BLaER1 (cell line): ENCODE measurements around the gene SLFN12L.
A peak's percentile ranks its signal among the peaks of the same experiment; 100 is the strongest.
"Not testable (repeated sequence)": the region's sequence is repeated elsewhere in the genome, so short reads cannot be mapped to it uniquely, and the experiment has no call there.

Experiments used
- H3K27ac ChIP-seq: shearing (Covaris generic); formaldehyde crosslinking; 2 replicates; pipeline ENCODE4 v1.8.1; 2022
- H3K27me3 ChIP-seq: shearing (Covaris generic); formaldehyde crosslinking; 2 replicates; pipeline ENCODE4 v1.8.1; 2022
- H3K36me3 ChIP-seq: shearing (Covaris generic); formaldehyde crosslinking; 2 replicates; pipeline ENCODE4 v1.8.1; 2022
- H3K4me1 ChIP-seq: shearing (Covaris generic); formaldehyde crosslinking; 2 replicates; pipeline ENCODE4 v1.8.1; 2022
- H3K4me2 ChIP-seq: shearing (Covaris generic); formaldehyde crosslinking; 2 replicates; pipeline ENCODE4 v1.8.1; 2022
- H3K4me3 ChIP-seq: shearing (Covaris generic); formaldehyde crosslinking; 2 replicates; pipeline ENCODE4 v1.8.1; 2022
- H3K9ac ChIP-seq: shearing (Covaris generic); formaldehyde crosslinking; 2 replicates; pipeline ENCODE4 v1.8.1; 2022
- H3K9me3 ChIP-seq: shearing (Covaris generic); formaldehyde crosslinking; 2 replicates; pipeline ENCODE4 v1.8.1; 2022
- H4K20me1 ChIP-seq: shearing (Covaris generic); formaldehyde crosslinking; 2 replicates; pipeline ENCODE4 v1.8.1; 2022
- Cebpa-rat ChIP-seq: shearing (Covaris generic); IDR thresholded peaks from 2 replicates; pipeline ENCODE4 v1.8.1; 2022

The SLFN12L gene

DNA sequence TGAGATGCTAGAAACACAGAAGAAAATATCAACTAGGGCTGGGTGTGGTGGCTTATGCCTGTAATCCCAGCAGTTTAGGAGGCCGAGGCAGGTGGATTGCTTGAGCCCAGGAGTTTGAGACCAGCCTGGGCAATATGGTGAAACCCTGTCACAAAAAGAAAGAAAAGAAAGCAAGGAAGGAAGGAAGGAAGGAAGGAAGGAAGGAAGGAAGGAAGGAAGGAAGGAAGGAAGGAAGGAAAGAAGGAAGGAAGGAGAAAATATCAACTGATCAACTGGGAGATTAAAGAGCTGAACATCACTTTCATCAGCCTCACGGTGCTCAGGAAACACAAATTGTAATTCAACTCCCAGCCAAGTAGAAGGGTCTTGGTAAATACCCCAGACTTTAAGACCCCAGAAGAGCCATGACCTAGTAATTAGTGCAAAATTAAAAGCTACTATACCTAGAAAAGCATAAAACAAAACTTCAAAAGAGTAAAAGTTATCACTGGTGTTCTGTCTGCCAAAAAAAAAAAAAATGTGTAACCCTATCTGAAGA is 61.1 kb downstream of the SLFN12L start:
- Histone ChIP-seq H3K27ac (no peak overlapping the region), H3K4me3 (no peak overlapping the region), H3K27me3 (no peaks in the 10 kb centered on the region), H4K20me1 (no peaks in the 10 kb centered on the region), H3K9me3 (no peaks in the 10 kb centered on the region), H3K9ac (no peak overlapping the region), H3K36me3 (no peaks in the 10 kb centered on the region), H3K4me2 (no peak overlapping the region), H3K4me1 (peaks cover 5% of the 10 kb centered on the region; the same call in 1 of the 2 replicates)
- no peak for TF ChIP-seq Cebpa-rat

DNA sequence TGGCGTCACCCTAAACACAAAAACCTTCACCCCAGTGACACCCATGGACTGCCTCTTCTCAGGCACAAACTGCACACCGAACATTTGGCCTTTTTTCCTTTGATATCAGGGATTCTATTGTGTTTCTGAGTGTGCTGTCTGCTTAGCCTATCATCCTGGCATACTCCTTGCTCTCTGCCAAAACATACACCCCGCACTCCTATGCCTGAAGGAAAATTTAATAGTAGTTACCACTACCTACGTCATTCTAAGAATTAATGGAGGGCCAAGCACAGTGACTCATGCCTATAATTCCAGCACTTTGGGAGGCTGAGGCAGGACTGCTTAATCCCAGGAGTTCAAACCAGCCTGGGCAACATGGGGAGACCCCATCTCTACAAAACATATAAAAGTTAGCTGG is 69.0 kb downstream of the SLFN12L start:
- Histone ChIP-seq H3K9ac (no peak overlapping the region), H4K20me1 (no peaks in the 10 kb centered on the region), H3K27me3 (no peaks in the 10 kb centered on the region), H3K4me2 (no peak overlapping the region), H3K27ac (no peak overlapping the region), H3K4me1 (no peaks in the 10 kb centered on the region), H3K9me3 (no peaks in the 10 kb centered on the region), H3K36me3 (no peaks in the 10 kb centered on the region), H3K4me3 (no peak overlapping the region)
- TF ChIP-seq Cebpa-rat, result no peak

DNA sequence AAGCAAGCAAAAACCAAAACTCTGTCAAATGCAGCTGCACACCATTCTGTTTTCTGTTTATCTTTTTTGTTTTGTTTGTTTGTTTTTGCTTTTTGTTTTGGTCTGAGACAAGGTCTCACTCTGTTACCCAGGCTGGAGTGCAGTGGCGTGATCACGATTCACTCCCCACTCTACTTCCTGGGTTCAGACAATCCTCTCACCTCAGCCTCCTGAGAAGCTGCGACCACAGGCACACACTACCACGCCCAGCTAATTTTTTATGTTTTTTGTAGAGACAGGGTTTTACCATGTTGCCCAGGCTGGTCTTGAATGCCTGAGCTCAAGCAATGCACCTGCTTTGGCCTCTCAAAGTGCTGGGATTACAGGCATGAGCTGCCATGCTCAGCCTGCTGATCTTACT is 69.7 kb downstream of the SLFN12L start:
- Histone ChIP-seq H3K27me3 (no peaks in the 10 kb centered on the region), H3K4me2 (no peak overlapping the region), H3K9me3 (no peaks in the 10 kb centered on the region), H3K36me3 (no peaks in the 10 kb centered on the region), H3K27ac (no peak overlapping the region), H3K9ac (no peak overlapping the region), H3K4me3 (no peak overlapping the region), H4K20me1 (no peaks in the 10 kb centered on the region), H3K4me1 (no peaks in the 10 kb centered on the region)
- TF ChIP-seq Cebpa-rat, result no peak

DNA sequence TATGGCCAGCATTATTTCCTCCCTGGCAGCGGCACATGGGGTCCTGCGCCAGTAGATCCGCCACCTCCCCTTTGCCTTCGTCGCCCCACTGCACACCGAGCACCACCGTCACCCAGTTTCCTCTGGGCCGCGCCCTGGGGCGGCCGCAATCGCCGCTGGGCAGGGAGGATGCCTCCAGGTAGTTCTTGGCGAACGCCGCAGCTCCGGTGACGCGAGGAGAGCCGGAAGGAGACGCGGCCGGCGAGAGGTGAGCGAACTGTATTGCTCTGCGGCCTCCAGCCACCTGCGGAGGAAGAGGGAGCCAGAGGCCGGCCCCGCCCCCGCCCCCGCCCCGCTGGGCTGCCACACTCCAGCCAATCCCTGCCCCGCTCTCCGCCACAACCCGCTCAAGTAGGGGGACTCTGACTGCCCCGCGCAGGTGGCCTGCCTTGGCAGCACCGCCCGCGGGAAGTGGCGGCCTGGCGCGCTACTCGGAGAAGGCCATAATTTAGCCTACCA is 77.1 kb downstream of the SLFN12L start:
- TF ChIP-seq Cebpa-rat, result no peak
- no peaks in the 10 kb centered on the region for H3K9me3 ChIP-seq
- H3K27me3 ChIP-seq, result no peaks in the 10 kb centered on the region
- H3K9ac ChIP-seq, result no peak overlapping the region
- no peak overlapping the region for H3K27ac ChIP-seq
- H3K4me1 ChIP-seq, result peaks cover 17% of the 10 kb centered on the region
- no peaks in the 10 kb centered on the region for H3K36me3 ChIP-seq
- H3K4me2 ChIP-seq, result peak overlapping the region; percentile 80
- no peaks in the 10 kb centered on the region for H4K20me1 ChIP-seq
- H3K4me3 ChIP-seq, result peak overlapping the region; percentile 57

DNA sequence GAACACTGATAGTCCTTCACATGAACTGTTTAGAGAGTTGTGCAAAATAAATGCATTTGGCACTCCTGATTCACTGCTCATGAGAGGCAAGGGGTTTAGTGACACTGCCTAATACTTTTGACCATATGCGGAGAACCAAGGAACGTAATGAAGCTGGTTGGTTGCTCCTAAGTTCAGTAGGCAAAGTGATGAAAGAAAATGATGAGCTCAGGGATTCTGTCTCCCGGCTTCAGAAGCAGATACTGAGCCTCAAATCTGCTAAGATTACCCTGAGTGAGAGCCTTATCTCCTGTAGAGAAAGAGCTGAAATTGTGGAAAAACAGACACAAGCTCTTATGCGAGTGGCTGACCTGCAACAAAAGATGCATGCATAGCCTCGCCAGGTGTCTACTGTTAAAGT is 83.4 kb downstream of the SLFN12L start:
- not testable (repeated sequence) for H3K4me2 ChIP-seq, H3K27me3 ChIP-seq, H3K27ac ChIP-seq

DNA sequence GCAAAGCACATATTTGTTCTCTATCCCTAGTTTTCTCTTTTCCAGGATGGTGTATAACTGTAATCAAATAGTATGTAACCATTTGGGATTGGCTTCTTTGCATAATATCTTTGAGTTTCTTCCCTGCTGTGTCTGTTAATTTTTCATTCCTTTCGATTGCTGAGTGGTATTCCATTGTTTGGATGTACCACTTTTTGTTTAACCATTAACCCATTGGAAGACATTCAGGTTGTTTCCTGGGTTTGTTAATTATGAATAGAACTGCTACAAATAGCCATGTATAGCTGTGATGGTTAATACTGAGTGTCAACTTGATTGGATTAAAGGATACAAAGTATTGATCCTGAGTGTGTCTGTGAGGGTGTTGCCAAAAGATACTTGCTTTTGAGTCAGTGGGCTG is 84.3 kb downstream of the SLFN12L start:
- Histone ChIP-seq H3K36me3 (no peaks in the 10 kb centered on the region), H3K4me1 (peaks cover 16% of the 10 kb centered on the region), H3K4me2 (no peak overlapping the region), H3K27me3 (peaks cover 16% of the 10 kb centered on the region), H3K4me3 (no peak overlapping the region), H3K27ac (no peak overlapping the region), H4K20me1 (no peaks in the 10 kb centered on the region), H3K9ac (no peak overlapping the region), H3K9me3 (peaks cover 8% of the 10 kb centered on the region; the same call in 1 of the 2 replicates)
- no peak for TF ChIP-seq Cebpa-rat

More for the DNA sequence above, 83.4 kb downstream of the SLFN12L start:
- not testable (repeated sequence) for H3K9ac ChIP-seq, H3K36me3 ChIP-seq, H3K9me3 ChIP-seq, H3K4me1 ChIP-seq, H3K4me3 ChIP-seq, H4K20me1 ChIP-seq

DNA sequence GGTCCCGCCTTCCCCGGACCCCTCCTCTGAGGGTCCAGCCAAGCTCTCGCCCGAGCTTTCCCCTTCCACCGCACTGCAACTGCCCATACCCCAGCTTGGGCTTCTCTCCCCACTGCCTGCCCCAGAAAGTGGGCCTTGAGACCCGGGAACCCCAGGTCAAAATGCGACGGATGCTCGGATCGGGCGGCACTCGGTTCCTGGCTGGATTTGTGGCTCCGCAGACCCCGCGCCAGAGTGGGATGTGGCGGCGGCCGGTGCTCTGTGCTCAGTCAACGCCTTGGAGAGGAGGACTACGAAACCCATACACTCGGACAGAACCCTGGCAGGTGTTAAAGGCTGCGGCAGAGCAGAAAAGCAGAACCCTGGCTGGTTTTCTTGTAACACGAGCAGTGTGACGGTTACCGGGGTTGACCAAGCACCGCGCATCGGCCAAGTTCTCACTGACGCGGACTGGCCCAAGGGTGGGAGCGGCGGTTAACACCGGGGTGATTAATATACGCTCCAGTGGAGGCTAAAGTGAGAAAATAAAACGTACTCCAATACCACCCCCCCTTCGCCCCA is 88.0 kb downstream of the SLFN12L start:
- Histone ChIP-seq H3K9ac (peak overlapping the region; percentile 31; the same call in 1 of the 2 replicates), H3K4me2 (peak overlapping the region; percentile 91), H4K20me1 (no peaks in the 10 kb centered on the region), H3K27ac (peak overlapping the region; percentile 38; the same call in 1 of the 2 replicates), H3K36me3 (no peaks in the 10 kb centered on the region), H3K27me3 (peaks cover 16% of the 10 kb centered on the region), H3K4me3 (peak overlapping the region; percentile 69), H3K9me3 (peaks cover 6% of the 10 kb centered on the region; the same call in 1 of the 2 replicates), H3K4me1 (peaks cover 31% of the 10 kb centered on the region)
- TF ChIP-seq Cebpa-rat, result no peak

DNA sequence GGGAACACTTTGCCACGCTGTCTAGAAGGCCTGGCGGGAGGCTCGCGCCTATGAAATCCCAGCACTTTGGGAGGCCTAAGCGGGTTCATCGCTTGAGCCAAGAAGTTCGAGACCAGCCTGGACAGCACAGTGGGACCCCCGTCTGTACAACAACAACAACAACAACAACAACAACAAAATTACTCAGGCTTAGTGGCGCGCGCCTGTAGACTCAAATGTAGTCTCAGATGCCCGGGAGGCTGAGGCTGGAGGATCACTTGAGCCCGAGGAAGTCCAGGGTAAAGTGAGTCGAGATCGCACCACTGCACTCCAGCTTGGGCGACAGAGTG is 88.6 kb downstream of the SLFN12L start:
- H3K4me3 ChIP-seq, result peak overlapping the region; percentile 69
- peaks cover 16% of the 10 kb centered on the region for H3K27me3 ChIP-seq
- H4K20me1 ChIP-seq, result no peaks in the 10 kb centered on the region
- no peaks in the 10 kb centered on the region for H3K9me3 ChIP-seq
- peak overlapping the region; percentile 78; the same call in 1 of the 2 replicates for H3K27ac ChIP-seq
- peak overlapping the region; percentile 91 for H3K4me2 ChIP-seq
- peaks cover 31% of the 10 kb centered on the region for H3K4me1 ChIP-seq
- peak overlapping the region; percentile 74; the same call in 1 of the 2 replicates for H3K9ac ChIP-seq
- H3K36me3 ChIP-seq, result no peaks in the 10 kb centered on the region
- no peak for TF ChIP-seq Cebpa-rat

DNA sequence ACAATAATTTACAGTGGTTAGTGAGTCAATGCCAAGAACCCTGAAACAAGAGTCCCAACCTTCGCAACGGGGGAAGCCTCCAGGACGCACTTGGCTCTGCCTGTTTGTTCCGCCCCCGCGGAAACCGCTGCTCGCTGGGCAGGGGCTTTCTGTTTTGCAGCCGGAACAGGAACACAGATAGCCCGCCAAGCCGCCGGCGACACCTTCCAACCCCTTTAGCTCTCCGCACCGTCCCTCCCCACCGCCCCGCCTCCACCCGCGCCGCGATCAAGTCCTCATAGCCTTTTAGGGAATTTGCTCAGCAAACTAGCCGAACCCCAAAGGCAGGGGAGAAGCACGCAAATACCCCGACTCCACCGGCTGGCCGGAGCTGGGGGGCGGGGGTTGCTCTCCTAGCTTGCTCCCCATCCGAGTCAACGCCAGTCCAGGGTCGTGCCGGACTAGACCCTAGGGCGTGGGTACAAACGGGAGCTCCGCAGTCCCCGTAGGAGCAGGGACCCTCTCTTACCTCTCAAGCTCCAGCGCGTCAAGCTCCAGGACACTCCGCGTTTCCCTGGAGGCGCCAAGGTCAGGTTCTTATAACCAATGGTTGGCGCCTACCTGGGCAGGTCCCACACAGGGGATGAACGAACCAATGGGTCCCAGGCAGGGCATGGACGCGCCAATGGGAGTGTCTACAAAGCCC is 89.1 kb downstream of the SLFN12L start, which contains the start of gene SLFN13:
TSS of gene SLFN13 (minus strand) at position 553 of the 685 bp plus-strand sequence. CDS start 3,086 bp downstream, outside the sequence.
- Histone ChIP-seq H3K4me3 (peak within 1 kb of the TSS; percentile 69), H3K4me2 (peak within 1 kb of the TSS; percentile 91), H3K9me3 (no peaks in the 10 kb centered on the region), H3K36me3 (no peaks in the 10 kb centered on the region), H3K27me3 (peaks cover 16% of the 10 kb centered on the region), H3K4me1 (peaks cover 31% of the 10 kb centered on the region), H4K20me1 (no peaks in the 10 kb centered on the region), H3K9ac (peak within 1 kb of the TSS; percentile 74), H3K27ac (peak within 1 kb of the TSS; percentile 78)
- no peak for TF ChIP-seq Cebpa-rat

DNA sequence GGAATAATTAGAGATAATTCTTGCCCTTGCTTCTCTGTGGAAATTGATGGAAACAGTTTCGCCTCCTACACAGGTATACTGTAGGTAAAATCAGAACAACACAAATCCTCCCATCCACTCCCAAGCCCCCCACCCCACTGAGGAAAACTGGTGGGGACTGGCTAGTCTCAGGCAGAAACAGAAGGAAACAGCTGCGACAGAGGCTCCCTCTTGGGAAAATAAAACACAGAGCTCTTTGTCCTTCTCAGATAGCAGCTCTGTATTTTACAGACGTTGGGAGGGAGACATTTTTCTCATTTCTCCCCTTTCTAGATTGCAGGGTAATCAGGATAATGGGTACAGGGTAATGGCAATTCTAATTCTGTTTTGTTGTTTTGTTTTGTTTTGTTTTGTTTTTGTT is 90.0 kb downstream of the SLFN12L start:
- TF ChIP-seq Cebpa-rat, result no peak
- Histone ChIP-seq H3K9me3 (no peaks in the 10 kb centered on the region), H3K27me3 (peaks cover 16% of the 10 kb centered on the region), H3K4me2 (peak overlapping the region; percentile 91), H4K20me1 (no peaks in the 10 kb centered on the region), H3K27ac (peak overlapping the region; percentile 78), H3K9ac (peak overlapping the region; percentile 74), H3K36me3 (no peaks in the 10 kb centered on the region), H3K4me3 (peak overlapping the region; percentile 69), H3K4me1 (peaks cover 31% of the 10 kb centered on the region)
